Measurements from ENCODE around the gene XPO6.

The XPO6 gene

GRCh38 chr16:28089205-28089991, 122.4 kb downstream of the XPO6 start:
- TF ChIP-seq ZFX (IDR thresholded peaks at IDR 0.05; ENCODE audit: borderline replicate concordance) (no peak), CTCF (IDR thresholded peaks at IDR 0.05) (no peak)
- 0 out of 2 replicates have a peak overlapping the region, but pooled peaks have one; percentile 13 for H3K27ac ChIP-seq

- TF ChIP-seq ZFX (IDR thresholded peaks at IDR 0.05; ENCODE audit: borderline replicate concordance): no peak
- TF ChIP-seq CTCF (IDR thresholded peaks at IDR 0.05): no peak
- H3K27ac ChIP-seq: no peak overlapping the region
Measured at GRCh38 chr16:28087675-28088300, 124.0 kb downstream of the XPO6 start.

GRCh38 chr16:28087140-28087660, 124.6 kb downstream of the XPO6 start:
- TF ChIP-seq CTCF (IDR thresholded peaks at IDR 0.05): no peak
- no peak for TF ChIP-seq ZFX (IDR thresholded peaks at IDR 0.05; ENCODE audit: borderline replicate concordance)
- no peak overlapping the region for H3K27ac ChIP-seq

- H3K27ac ChIP-seq: no peak overlapping the region
- TF ChIP-seq CTCF (IDR thresholded peaks at IDR 0.05) (no peak), ZFX (IDR thresholded peaks at IDR 0.05; ENCODE audit: borderline replicate concordance) (no peak)
Measured at GRCh38 chr16:28086186-28087139, 125.3 kb downstream of the XPO6 start.

- TF ChIP-seq CTCF (IDR thresholded peaks at IDR 0.05): no peak
- TF ChIP-seq ZFX (IDR thresholded peaks at IDR 0.05; ENCODE audit: borderline replicate concordance): no peak
Measured at GRCh38 chr16:28085389-28086171, 126.2 kb downstream of the XPO6 start.

GRCh38 chr16:28084209-28084608, 127.6 kb downstream of the XPO6 start:
- H3K27ac ChIP-seq: no peak overlapping the region

More at GRCh38 chr16:28085389-28086171, 126.2 kb downstream of the XPO6 start:
- no peak overlapping the region for H3K27ac ChIP-seq

More at GRCh38 chr16:28084209-28084608, 127.6 kb downstream of the XPO6 start:
- TF ChIP-seq CTCF (IDR thresholded peaks at IDR 0.05) (no peak), ZFX (IDR thresholded peaks at IDR 0.05; ENCODE audit: borderline replicate concordance) (no peak)

Data from 22Rv1 (cell line).